ENCODE measurements around the gene NDUFS5. TPM values are rescaled to one million over a fixed set of nuclear protein-coding genes. Genes with fewer than 3 reads are reported as not detected.
"Not testable (repeated sequence)": the region's sequence is repeated elsewhere in the genome, so short reads cannot be mapped to it uniquely, and the experiment has no call there.

The NDUFS5 gene
- total RNA-seq = 519 TPM
- long read RNA-seq, transcript NDUFS5-202 (3 exons, 548 nt) = minor isoform, 47 of 183 reads
- long read RNA-seq, transcript NDUFS5-201 (3 exons, 544 nt) = major isoform, 132 of 183 reads
- long read RNA-seq, partial matches to known transcripts = 2 of 183 reads
- long read RNA-seq, other reads (novel, unspliced or antisense) = 2 of 183 reads

GRCh38 chr1:39026051-39026865 lies at the start of gene NDUFS5:
TSS of gene NDUFS5 (plus strand) at chr1:39026350. CDS start at chr1:39028725, 2,375 bp downstream.
- intact Hi-C loops (cut with DNase I) = loop anchor here (2.0 to 5.0 kb wide), 2 partner anchors 35 to 61 kb away; partner anchors contain the start of gene AKIRIN1
- peak; percentile 94 for DNase-seq (ENCODE audit: low spot score)

GRCh38 chr1:38977399-38978244 lies 48.5 kb upstream of the NDUFS5 start:
- intact Hi-C loops (cut with DNase I); DNase-seq (ENCODE audit: low spot score): not testable (repeated sequence)

- intact Hi-C loops (cut with DNase I); DNase-seq (ENCODE audit: low spot score): not testable (repeated sequence)
Observed at GRCh38 chr1:38978245-38978542, 48.0 kb upstream of the NDUFS5 start.

- intact Hi-C loops (cut with DNase I); DNase-seq (ENCODE audit: low spot score): not testable (repeated sequence)
Observed at GRCh38 chr1:38979380-38979779, 46.8 kb upstream of the NDUFS5 start.

DNA sequence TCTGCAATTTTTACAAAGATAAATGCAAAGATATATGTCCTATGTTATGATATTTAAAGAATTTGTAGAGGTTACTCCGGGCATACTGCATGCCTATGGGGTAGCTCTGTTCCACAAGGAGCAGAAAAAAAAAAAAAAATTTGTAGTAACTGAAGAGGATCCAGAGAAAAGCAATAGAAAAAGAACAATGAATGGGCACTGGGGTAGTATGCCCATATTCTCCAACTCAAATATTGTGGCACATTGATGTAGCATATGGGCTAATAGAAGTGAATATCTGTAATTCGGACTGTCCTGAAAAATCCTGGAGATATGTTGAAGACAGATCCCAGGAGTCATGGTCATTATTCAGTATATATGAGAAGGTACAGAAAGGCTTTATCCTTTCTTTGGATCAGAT lies 36.2 kb upstream of the NDUFS5 start:
- no peak for DNase-seq (ENCODE audit: low spot score)
- intact Hi-C loops (cut with DNase I) = loop anchor here (2.0 kb wide), 2 partner anchors 37 to 115 kb away; partner anchors contain the start of gene NDUFS5

GRCh38 chr1:38990386-38990737 lies 35.8 kb upstream of the NDUFS5 start:
- intact Hi-C loops (cut with DNase I) = loop anchor here (2.0 kb wide), 2 partner anchors 36 to 116 kb away; partner anchors contain the start of gene NDUFS5
- DNase-seq (ENCODE audit: low spot score) = no peak

DNA sequence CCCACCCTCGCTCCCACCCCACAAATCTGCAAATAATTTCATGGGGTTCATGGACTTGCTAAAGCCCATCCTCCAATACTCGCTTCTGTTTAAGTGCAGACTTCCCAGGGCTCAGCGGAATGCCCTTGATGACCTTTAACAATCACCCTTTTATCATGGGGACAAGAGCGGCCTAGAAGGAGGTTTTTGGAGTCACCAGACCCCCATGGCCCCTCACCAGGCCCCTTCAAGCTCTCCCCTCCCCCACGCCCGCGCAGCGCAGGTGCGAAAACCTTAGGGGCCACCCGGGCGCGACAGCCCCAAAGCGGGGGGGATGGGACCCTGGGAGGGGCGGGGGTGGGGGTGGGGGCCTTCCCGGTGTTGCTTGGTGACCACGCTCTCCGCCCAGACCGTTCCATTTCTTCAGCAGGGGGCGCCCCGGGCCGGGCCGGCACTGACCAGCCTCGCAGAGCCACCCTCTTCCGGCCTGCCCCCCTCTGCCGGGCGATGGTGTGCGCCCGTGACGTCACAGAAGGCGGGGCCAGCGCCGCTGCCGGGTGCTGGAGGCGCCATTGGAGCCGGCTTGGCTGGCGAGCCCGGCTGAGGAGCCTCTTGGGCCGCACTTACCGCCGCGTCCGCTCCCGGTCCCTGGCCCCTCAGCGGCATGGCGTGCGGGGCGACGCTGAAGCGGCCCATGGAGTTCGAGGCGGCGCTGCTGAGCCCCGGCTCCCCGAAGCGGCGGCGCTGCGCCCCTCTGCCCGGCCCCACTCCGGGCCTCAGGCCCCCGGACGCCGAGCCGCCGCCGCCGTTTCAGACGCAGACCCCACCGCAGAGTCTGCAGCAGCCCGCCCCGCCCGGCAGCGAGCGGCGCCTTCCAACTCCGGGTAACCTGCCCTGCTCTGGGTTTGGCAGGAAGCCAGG lies 35.2 kb upstream of the NDUFS5 start, which contains the start of gene AKIRIN1:
Gene AKIRIN1, plus strand, starts transcription at position 539 of the 900 bp plus-strand sequence. Its CDS starts 105 bp downstream, at position 644.
- intact Hi-C loops (cut with DNase I) = loop anchor here (2.0 kb wide), 2 partner anchors 36 to 116 kb away; partner anchors contain the start of gene NDUFS5
- peak; percentile 100 for DNase-seq (ENCODE audit: low spot score)

GRCh38 chr1:38991638-38992411 lies 34.3 kb upstream of the NDUFS5 start:
- DNase-seq (ENCODE audit: low spot score) = peak; percentile 79
- intact Hi-C loops (cut with DNase I) = loop anchor here (2.0 kb wide), 2 partner anchors 35 to 117 kb away; partner anchors contain the start of gene NDUFS5

DNA sequence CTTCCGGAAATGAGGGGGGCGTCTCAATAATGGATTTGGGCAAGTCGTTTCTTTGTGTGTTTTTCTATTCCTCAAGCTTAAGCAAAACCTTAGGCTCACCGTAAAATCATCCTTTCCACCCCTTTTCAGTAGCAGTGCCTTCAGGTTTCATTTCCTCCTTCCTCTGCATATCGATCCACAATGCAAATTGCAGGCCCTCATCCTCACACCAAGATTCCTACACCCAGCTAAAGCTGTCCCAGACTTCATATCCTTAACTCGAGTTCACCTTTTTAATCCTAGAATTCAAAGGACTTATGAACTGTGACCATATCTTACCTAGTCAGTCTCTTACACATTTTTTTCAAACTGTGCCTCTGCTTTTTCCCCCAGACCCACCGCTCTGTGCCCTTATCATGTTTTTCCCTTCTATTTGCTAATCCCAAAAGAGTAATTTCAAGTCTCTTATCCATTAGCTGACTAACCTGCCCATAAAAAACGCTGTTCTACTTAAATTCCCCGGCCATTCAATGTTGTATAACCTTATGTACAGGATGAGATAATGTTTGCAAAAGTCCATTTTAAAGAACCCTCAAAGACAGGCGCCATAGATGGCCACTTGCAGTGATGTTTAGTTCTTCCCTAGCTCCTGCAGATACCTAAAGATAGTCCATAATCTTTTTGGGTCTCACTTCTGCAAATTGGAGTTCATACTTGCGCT lies 33.6 kb upstream of the NDUFS5 start:
- intact Hi-C loops (cut with DNase I) = no loop called here

DNA sequence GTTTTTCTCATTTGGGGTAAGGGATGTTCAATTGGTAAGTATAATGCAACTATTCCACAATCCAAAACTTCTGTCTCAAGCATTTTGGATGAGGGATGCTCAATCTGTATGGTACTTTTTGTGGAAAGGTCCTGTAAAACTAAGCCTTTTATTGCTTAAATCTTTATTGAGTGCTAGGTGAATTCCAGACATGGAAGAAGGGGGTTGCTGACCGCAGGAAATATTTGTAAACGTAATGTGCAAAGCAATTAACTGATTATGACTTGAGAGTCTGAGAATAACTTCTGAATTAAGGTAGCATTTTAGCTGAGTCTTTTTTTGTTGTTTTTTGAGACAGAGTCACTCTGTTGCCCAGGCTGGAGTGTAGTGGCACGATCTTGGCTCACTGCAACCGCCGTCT lies 32.0 kb upstream of the NDUFS5 start:
- intact Hi-C loops (cut with DNase I) = no loop called here
- no peak for DNase-seq (ENCODE audit: low spot score)

More for the DNA sequence above, 33.6 kb upstream of the NDUFS5 start:
- no peak for DNase-seq (ENCODE audit: low spot score)

GRCh38 chr1:38997034-38997900 lies 28.9 kb upstream of the NDUFS5 start:
- intact Hi-C loops (cut with DNase I) = no loop called here
- DNase-seq (ENCODE audit: low spot score) = no peak

GRCh38 chr1:38997901-38998190 lies 28.3 kb upstream of the NDUFS5 start:
- no peak for DNase-seq (ENCODE audit: low spot score)
- intact Hi-C loops (cut with DNase I) = no loop called here

GRCh38 chr1:39001516-39002421 lies 24.4 kb upstream of the NDUFS5 start:
- intact Hi-C loops (cut with DNase I) = no loop called here
- no peak for DNase-seq (ENCODE audit: low spot score)

DNA sequence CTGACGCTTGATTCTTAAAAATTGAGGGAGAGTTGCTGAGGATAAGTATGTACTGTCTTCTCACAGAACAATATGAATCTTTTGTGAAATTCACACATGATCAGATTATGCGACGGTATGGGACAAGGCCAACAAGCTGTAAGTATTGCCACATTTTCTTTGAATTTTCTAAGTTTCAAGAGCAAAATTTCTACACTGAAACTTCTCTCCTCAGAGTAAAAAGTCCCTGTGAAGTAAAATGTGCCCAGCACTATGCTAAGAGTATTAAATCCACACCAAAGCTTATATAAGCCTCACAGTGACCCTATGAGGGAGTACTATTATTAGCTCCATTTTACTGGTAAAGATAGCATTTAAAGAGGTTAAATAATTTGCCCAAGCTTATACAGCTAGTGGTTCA lies 22.9 kb upstream of the NDUFS5 start:
- DNase-seq (ENCODE audit: low spot score) = no peak
- intact Hi-C loops (cut with DNase I) = no loop called here

DNA sequence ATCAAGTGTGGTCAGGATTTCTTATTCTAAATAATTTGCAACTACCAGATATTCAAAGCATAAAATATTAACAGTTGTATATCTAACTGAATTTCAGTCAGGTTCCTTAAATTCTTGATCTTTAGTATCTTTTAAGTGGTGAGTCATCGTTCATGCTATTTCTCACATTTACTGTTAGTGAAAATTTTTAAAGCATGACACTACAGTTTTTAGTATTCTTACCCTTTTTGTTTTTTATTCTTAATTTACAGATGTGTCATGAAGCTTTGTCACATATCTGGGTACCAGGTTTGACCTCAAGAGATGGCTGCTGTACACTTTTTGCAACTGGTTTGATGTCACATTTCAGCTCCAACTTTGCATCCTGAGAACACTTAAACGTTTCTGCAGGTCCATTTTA lies 22.4 kb upstream of the NDUFS5 start:
- intact Hi-C loops (cut with DNase I) = no loop called here

GRCh38 chr1:39006287-39006686 lies 19.9 kb upstream of the NDUFS5 start:
- intact Hi-C loops (cut with DNase I) = no loop called here
- no peak for DNase-seq (ENCODE audit: low spot score)

More for the DNA sequence above, 22.4 kb upstream of the NDUFS5 start:
- no peak for DNase-seq (ENCODE audit: low spot score)
